ENCODE results near the gene KCNJ1. TPM values are rescaled to one million over a fixed set of nuclear protein-coding genes. Genes with fewer than 3 reads are reported as not detected.

KCNJ1 gene
- total RNA-seq, 2 experiments from 2014 or later = 0.06 to 0.11 TPM

DNA sequence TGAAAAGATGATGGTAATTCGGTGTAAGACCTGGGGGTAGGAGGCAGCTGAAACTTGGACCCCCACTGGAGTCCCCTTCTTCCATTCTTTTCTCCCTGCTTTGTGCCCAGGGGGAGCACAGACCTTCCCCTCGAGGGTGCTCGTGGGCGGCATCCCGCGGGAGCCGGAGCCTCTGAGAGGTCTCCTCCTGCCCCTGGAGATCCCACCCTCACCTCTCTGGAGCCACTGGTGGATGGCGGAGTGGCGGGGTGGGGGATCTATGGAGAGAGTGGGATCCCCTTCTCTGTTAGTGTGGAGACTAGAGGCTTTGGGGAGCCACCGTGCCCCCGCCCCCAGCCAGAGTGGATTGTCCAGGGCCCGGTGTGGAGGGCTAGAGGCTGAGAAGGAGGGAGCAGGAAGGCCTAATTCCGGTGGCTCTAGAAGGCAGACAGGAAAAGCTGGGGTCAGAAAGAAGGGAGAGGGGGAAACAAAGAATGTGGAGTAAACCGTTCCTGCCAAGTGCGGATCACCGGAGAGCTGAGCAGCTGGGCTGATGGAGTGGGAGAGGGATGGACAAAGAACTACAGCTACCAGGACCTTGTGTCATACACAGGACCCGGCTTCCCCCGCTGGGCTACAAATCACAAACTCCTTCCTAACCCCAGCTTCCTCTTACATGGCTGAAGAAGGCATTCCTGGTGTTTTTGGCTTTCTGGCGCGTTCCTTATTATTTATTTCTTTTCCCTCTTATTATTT, 41.9 kb downstream of the KCNJ1 start:
- Histone ChIP-seq H3K9me3 (ENCODE audit: low read length) (no peaks in the 10 kb centered on the region), H3K27ac (ENCODE audit: low read depth, low read length, poor library complexity, severe bottlenecking) (no peak overlapping the region), H3K4me2 (ENCODE audit: low read length) (no peak overlapping the region), H3K79me2 (ENCODE audit: insufficient read depth, low read depth, low read length) (no peaks in the 10 kb centered on the region), H3K4me3 (ENCODE audit: low read depth, low read length, poor library complexity, severe bottlenecking) (no peak overlapping the region), H2AFZ (ENCODE audit: low read length) (no peak overlapping the region), H3K4me1 (ENCODE audit: insufficient read depth, low read length, poor library complexity, severe bottlenecking) (peaks cover 4% of the 10 kb centered on the region), H3K9me2 (ENCODE audit: insufficient read depth, low read length) (no peaks in the 10 kb centered on the region), H4K20me1 (ENCODE audit: insufficient read depth, low read length) (no peaks in the 10 kb centered on the region), H3K36me3 (ENCODE audit: insufficient read depth, low read length) (no peaks in the 10 kb centered on the region)
- TF ChIP-seq EZH2phosphoT487 (IDR thresholded peaks at IDR 0.05; ENCODE audit: borderline replicate concordance, low read depth, low read length) = no peak
- TF ChIP-seq, protein P1, sequence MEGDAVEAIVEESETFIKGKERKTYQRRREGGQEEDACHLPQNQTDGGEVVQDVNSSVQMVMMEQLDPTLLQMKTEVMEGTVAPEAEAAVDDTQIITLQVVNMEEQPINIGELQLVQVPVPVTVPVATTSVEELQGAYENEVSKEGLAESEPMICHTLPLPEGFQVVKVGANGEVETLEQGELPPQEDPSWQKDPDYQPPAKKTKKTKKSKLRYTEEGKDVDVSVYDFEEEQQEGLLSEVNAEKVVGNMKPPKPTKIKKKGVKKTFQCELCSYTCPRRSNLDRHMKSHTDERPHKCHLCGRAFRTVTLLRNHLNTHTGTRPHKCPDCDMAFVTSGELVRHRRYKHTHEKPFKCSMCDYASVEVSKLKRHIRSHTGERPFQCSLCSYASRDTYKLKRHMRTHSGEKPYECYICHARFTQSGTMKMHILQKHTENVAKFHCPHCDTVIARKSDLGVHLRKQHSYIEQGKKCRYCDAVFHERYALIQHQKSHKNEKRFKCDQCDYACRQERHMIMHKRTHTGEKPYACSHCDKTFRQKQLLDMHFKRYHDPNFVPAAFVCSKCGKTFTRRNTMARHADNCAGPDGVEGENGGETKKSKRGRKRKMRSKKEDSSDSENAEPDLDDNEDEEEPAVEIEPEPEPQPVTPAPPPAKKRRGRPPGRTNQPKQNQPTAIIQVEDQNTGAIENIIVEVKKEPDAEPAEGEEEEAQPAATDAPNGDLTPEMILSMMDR (conservative IDR thresholded peaks at IDR 0.05; ENCODE audit: low read length) = no peak
- ChIA-PET POLR2A (interaction anchor here (0.5 kb wide), 1 partner anchor 110 kb away, joined by 3 read pairs; no protein-coding TSS in a partner anchor), CTCF (ENCODE audit: unreplicated experiment) (no interaction called here)
- intact Hi-C loops (cut with micrococcal nuclease; ENCODE audit: unreplicated experiment) = no loop called here
- DNase-seq (ENCODE audit: low spot score) = no peak
- BruUV-seq (replicated peaks) = no TSS peak

DNA sequence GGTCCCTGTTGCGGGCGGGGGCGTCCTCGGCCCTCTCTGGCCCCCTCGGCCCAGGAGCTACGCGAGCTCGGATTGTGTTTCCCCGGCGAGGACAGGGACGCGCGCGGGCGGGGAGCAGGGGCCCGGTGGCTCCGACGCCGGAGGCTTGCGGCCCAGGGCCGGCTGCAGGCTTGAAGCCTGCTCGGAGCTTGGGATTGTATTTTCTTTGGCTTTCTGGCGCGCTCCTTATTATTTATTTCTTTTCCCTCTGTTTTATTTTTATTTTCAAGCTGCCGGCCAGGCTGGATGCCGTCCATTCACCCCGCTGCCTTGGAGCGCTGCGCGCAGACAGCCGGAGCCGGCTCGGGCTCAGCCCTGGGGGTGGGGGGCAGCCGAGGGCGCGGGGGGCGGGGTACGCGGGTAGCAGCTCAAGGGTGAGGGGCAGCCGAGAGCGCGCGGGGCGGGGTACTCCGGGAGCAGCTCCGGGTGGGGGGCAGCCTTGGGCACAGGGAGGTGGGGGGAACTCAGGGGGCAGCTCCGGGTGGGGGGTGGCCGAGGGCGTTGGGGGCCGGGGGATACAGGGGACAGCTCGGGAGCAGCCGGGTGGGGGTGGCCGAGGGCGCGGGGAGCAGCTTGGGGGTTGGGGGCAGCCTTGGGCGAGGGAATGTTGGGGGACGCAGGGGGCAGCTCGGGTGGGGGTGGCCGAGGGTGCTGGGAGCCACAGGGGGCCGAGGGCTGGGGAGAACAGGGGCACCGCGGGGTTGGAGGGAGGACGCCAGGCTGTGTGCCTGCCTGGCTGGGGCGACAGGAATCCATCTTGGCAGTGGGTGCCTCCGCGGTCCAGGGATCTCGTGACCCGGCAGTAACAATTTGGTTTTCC, 42.7 kb downstream of the KCNJ1 start:
- no peaks in the 10 kb centered on the region for H3K79me2 ChIP-seq (ENCODE audit: insufficient read depth, low read depth, low read length)
- no peak for TF ChIP-seq EZH2phosphoT487 (IDR thresholded peaks at IDR 0.05; ENCODE audit: borderline replicate concordance, low read depth, low read length)
- TF ChIP-seq, protein P1 (conservative IDR thresholded peaks at IDR 0.05; ENCODE audit: low read length) = no peak
- no peaks in the 10 kb centered on the region for H3K9me3 ChIP-seq (ENCODE audit: low read length)
- H3K9me2 ChIP-seq (ENCODE audit: insufficient read depth, low read length) = no peaks in the 10 kb centered on the region
- no peak overlapping the region for H3K27ac ChIP-seq (ENCODE audit: low read depth, low read length, poor library complexity, severe bottlenecking)
- CTCF ChIA-PET (ENCODE audit: unreplicated experiment) = interaction anchor here (0.6 kb wide), 1 partner anchor 70 kb away, joined by 7 read pairs; no protein-coding TSS in a partner anchor
- no peak overlapping the region for H2AFZ ChIP-seq (ENCODE audit: low read length)
- H3K4me3 ChIP-seq (ENCODE audit: low read depth, low read length, poor library complexity, severe bottlenecking) = no peak overlapping the region
- intact Hi-C loops (cut with micrococcal nuclease; ENCODE audit: unreplicated experiment) = no loop called here
- no TSS peak for BruUV-seq (replicated peaks)
- POLR2A ChIA-PET = interaction anchor here (0.5 to 0.6 kb wide), 2 partner anchors 110 to 284 kb away, joined by 3 read pairs; no protein-coding TSS in a partner anchor
- no peak overlapping the region for H3K4me2 ChIP-seq (ENCODE audit: low read length)
- no peak for DNase-seq (ENCODE audit: low spot score)
- no peaks in the 10 kb centered on the region for H4K20me1 ChIP-seq (ENCODE audit: insufficient read depth, low read length)
- H3K4me1 ChIP-seq (ENCODE audit: insufficient read depth, low read length, poor library complexity, severe bottlenecking) = no peaks in the 10 kb centered on the region
- H3K36me3 ChIP-seq (ENCODE audit: insufficient read depth, low read length) = no peaks in the 10 kb centered on the region
